Spleen (tissue), 7 donors: Measurements from ENCODE around the gene CACNA1C.

Experiments
- POLR2AphosphoS5 ChIP-seq, 3 donors: sonication (generic); formaldehyde crosslinking; IDR thresholded peaks; one replicate each; pipeline ENCODE4 v1.5.1; 2017; ENCODE audit warnings: antibody characterized with exemption in 3 of 3
- TF ChIP-seq, protein P1 (sequence below), 11 experiments: fragments of 200-600 bp in 7 of 11; fragments of 450-650 bp in 4 of 11; sonication (generic) in 4 of 11; IDR thresholded peaks in 8 of 11; conservative IDR thresholded peaks in 3 of 11; 1 replicate in 7 of 11; 2 replicates in 4 of 11; pipeline versions ENCODE4 v1.4.0 to v1.8.0; 2016 to 2021; ENCODE audit warnings: antibody characterized with exemption in 11 of 11, inconsistent platforms in 4 of 11, mild to moderate bottlenecking in 1 of 11
- donor health status: DM: no; HTN: no; CAD: no; lungs with moderate emphysema.
- donor health status: DM: no; HTN: no; CAD: no.
- donor health status: DM: no; HTN: no; CAD: no.

DNA sequence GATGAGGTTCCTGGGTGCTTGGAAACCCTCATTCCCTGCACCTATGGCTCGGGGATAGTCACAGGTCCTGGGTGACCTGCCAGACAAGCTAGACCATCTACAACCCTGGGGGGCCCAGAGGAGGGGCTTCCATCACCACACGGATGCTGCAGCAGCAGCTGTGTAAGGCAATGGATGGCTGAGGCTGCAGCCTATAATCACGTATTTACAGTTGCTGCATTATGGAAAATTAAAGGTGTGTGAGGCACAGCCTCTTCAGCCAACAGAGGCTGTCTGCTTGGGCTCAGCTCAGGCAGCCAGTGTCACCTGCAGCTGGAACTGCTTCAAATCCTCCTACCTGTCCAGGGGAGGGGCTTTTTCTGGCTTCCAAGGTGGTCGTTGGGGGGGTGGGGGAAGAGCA, 268.1 kb downstream of the CACNA1C start:
- TF ChIP-seq, protein P1, sequence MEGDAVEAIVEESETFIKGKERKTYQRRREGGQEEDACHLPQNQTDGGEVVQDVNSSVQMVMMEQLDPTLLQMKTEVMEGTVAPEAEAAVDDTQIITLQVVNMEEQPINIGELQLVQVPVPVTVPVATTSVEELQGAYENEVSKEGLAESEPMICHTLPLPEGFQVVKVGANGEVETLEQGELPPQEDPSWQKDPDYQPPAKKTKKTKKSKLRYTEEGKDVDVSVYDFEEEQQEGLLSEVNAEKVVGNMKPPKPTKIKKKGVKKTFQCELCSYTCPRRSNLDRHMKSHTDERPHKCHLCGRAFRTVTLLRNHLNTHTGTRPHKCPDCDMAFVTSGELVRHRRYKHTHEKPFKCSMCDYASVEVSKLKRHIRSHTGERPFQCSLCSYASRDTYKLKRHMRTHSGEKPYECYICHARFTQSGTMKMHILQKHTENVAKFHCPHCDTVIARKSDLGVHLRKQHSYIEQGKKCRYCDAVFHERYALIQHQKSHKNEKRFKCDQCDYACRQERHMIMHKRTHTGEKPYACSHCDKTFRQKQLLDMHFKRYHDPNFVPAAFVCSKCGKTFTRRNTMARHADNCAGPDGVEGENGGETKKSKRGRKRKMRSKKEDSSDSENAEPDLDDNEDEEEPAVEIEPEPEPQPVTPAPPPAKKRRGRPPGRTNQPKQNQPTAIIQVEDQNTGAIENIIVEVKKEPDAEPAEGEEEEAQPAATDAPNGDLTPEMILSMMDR (IDR thresholded peaks at IDR 0.05 in 8 of 11, conservative IDR thresholded peaks at IDR 0.05 in 3 of 11), result no peak
- no peak for TF ChIP-seq POLR2AphosphoS5 (IDR thresholded peaks at IDR 0.05)
